UCSD-AML1 (cell line): ENCODE measurements around the gene MGST2.

Source experiments
- DNase-seq: peaks from one replicate; lab custom pipeline; 2025; ENCODE audit not compliant: unreplicated experiment; lab: John Stamatoyannopoulos, UW

Gene MGST2

GRCh38 chr4:139643042-139643895 lies 22.4 kb upstream of the MGST2 start:
- DNase-seq: no peak

- no peak for DNase-seq
Observed at GRCh38 chr4:139645458-139645857, 20.2 kb upstream of the MGST2 start.

GRCh38 chr4:139647184-139647583 lies 18.4 kb upstream of the MGST2 start:
- DNase-seq: no peak

- DNase-seq: no peak
Observed at GRCh38 chr4:139647952-139648351, 17.7 kb upstream of the MGST2 start.

GRCh38 chr4:139651282-139652194 lies 14.1 kb upstream of the MGST2 start:
- DNase-seq: peak; percentile 60

- DNase-seq: no peak
Observed at GRCh38 chr4:139654516-139654915, 11.1 kb upstream of the MGST2 start.

- DNase-seq: peak; percentile 21
Observed at GRCh38 chr4:139655116-139655515, 10.5 kb upstream of the MGST2 start.

- peak; percentile 43 for DNase-seq
Observed at GRCh38 chr4:139656614-139657486, 8.8 kb upstream of the MGST2 start.

- no peak for DNase-seq
Observed at GRCh38 chr4:139658185-139658584, 7.4 kb upstream of the MGST2 start.

GRCh38 chr4:139658586-139659382 lies 6.8 kb upstream of the MGST2 start:
- DNase-seq: no peak

- DNase-seq: no peak
Observed at GRCh38 chr4:139659735-139660424, 5.7 kb upstream of the MGST2 start.

- DNase-seq: no peak
Observed at GRCh38 chr4:139660568-139661043, 5.0 kb upstream of the MGST2 start.

GRCh38 chr4:139663561-139664138 lies 2.0 kb upstream of the MGST2 start:
- DNase-seq: no peak

GRCh38 chr4:139664442-139664841 lies 1.2 kb upstream of the MGST2 start:
- DNase-seq: no peak

- DNase-seq: no peak
Observed at GRCh38 chr4:139665079-139665689, 435 bp upstream of the MGST2 start.

- peak; percentile 25 for DNase-seq
Observed at GRCh38 chr4:139666735-139667281, 1.2 kb downstream of the MGST2 start.

- DNase-seq: no peak
Observed at GRCh38 chr4:139668036-139668435, 2.4 kb downstream of the MGST2 start.

GRCh38 chr4:139668658-139669201 lies 3.1 kb downstream of the MGST2 start:
- no peak for DNase-seq
